ENCODE measurements around the gene ARID3B. TPM values are rescaled to one million over a fixed set of nuclear protein-coding genes. Genes with fewer than 3 reads are reported as not detected.

The ARID3B gene
- total and polyA plus RNA-seq, 2 of the 13 experiments (the other 11 are each of a cell fraction or from before 2014, with no cell fraction given), result 5.3 to 12.8 TPM

DNA sequence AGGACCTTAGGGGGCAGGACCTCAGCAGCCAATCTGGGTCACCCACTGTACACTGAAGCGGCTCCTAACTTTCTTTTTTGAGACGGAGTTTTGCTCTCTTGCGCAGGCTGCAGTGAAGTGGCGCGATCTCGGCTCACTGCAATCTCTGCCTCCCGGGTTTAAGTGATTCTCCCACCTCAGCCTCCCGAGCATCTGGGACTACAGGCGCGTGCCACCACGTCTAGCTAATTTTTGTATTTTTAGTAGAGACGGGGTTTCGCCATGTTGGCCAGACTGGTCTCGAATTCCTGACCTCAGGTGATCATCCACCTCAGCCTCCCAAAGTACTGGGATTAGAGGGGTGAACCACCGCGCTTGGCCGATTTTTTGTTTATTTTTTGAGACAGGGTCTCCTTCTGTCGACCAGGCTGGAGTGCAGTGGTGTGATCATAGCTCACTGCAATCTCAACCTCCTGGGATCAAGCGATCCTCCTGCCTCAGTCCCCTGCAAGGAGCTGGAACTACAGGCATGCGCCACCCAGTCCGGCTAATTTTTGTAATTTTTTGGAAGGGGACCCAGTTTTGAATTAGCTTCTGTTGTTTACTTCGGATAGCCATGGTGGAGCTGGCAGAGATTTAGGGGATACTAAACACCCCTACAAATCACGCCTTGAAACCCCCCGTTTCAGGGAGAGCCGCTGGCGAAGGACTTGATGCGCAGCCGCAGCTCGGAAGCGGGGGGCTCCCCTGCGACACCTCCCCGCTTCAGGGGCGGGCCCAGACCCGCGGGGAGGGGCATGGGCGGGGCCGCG is 73.1 kb downstream of the ARID3B start:
- peak overlapping the region; percentile 90 to 100 (median 94) for H3K4me3 ChIP-seq (replicated peaks in 1 of 3; ENCODE audit: insufficient read depth in 1 of 3, low read depth in 2 of 3, low read length in 3 of 3)
- H3K27me3 ChIP-seq (ENCODE audit: control insufficient read depth in 1 of 2, insufficient read depth in 2 of 2, low read length in 2 of 2), result peaks cover 2 to 35% of the 10 kb centered on the region in 2 experiments; a peak in 4 of 5 replicates
- BruUV-seq (replicated peaks), result no TSS peak
- in situ Hi-C loops (cut with HindIII; ENCODE audit: extremely low pct_ligation_motif_present, low pct_unique_long_range_greater_than_20kb) (no loop called here), intact Hi-C loops (cut with micrococcal nuclease; ENCODE audit: unreplicated experiment) (no loop called here)
- H3K27ac ChIP-seq (ENCODE audit: extremely low read length, insufficient read depth, low read length), result no peak overlapping the region
- peaks cover 29% of the 10 kb centered on the region for H4K20me1 ChIP-seq (ENCODE audit: insufficient read depth, low read length)
- FAIRE-seq (no peak), ATAC-seq (no peak; the same call in 2 of the 3 replicates), DNase-seq (ENCODE audit: low spot score) (no peak)
- peaks cover 34% of the 10 kb centered on the region for H3K79me2 ChIP-seq (ENCODE audit: insufficient read depth, low read length)
- peak overlapping the region; percentile 85 for H3K4me2 ChIP-seq (ENCODE audit: low read depth, low read length)
- peak overlapping the region; percentile 99; the same call in 1 of the 2 replicates for H3K9ac ChIP-seq (ENCODE audit: insufficient read depth, low read depth, low read length)
- H3K4me1 ChIP-seq (ENCODE audit: insufficient read depth, low read length), result peaks cover 36% of the 10 kb centered on the region
- no peak overlapping the region for H2AFZ ChIP-seq (ENCODE audit: low read length)
- ChIA-PET CTCF (ENCODE audit: low intra/inter-chr PET ratio, low total read pairs) (no interaction called here), POLR2A (interaction anchor here (1.3 to 6.9 kb wide), 6 partner anchors 11 to 226 kb away, joined by 3 to 52 read pairs (median 8); partner anchors contain the start of genes ARID3B and UBL7)
- H3K9me3 ChIP-seq (ENCODE audit: low read length), result no peaks in the 10 kb centered on the region
- WGBS (ENCODE audit: low lambda C conversion rate), result 49% methylated on average over 22 of the region's 38 CpGs
- H3K36me3 ChIP-seq (replicated peaks in 1 of 2; ENCODE audit: control insufficient read depth in 1 of 2, insufficient read depth in 2 of 2, low read length in 2 of 2), result peaks cover 0 to 1% of the 10 kb centered on the region in 2 experiments; a peak in 4 of 5 replicates
- TF ChIP-seq DPF2 (CRISPR knock-in tag; IDR thresholded peaks at IDR 0.05; ENCODE audit: borderline replicate concordance, low read depth) (0 out of 2 replicates have a peak, but pooled peaks have one; percentile 18), HDAC6 (IDR thresholded peaks at IDR 0.05; ENCODE audit: low read depth, low read length) (no peak), ZFP37 (CRISPR knock-in tag; IDR thresholded peaks at IDR 0.05; ENCODE audit: borderline replicate concordance) (0 out of 2 replicates have a peak, but pooled peaks have one; percentile 20), AKAP8 (CRISPR knock-in tag; IDR thresholded peaks at IDR 0.05) (peak; percentile 7; the same call in 1 of the 2 replicates), CAMTA2 (CRISPR knock-in tag; IDR thresholded peaks at IDR 0.05; ENCODE audit: borderline replicate concordance) (no peak), FOXA1 (IDR thresholded peaks at IDR 0.05) (no peak), FOXA1 (CRISPR knock-in tag; IDR thresholded peaks at IDR 0.05) (no peak), GTF2F1 (IDR thresholded peaks at IDR 0.05; ENCODE audit: low read length) (no peak), SAP130 (CRISPR knock-in tag; IDR thresholded peaks at IDR 0.05; ENCODE audit: low read depth) (0 out of 2 replicates have a peak, but pooled peaks have one; percentile 61), ZNF607 (CRISPR knock-in tag; IDR thresholded peaks at IDR 0.05; ENCODE audit: borderline replicate concordance) (peak; percentile 34; the same call in 1 of the 2 replicates), ZMAT3 (CRISPR knock-in tag; conservative IDR thresholded peaks at IDR 0.05) (0 out of 2 replicates have a peak, but pooled peaks have one; percentile 16), CHD4 (IDR thresholded peaks at IDR 0.05; ENCODE audit: borderline replicate concordance, low read length) (peak; percentile 12; the same call in 1 of the 2 replicates), ZNF460 (CRISPR knock-in tag; IDR thresholded peaks at IDR 0.05; ENCODE audit: borderline replicate concordance) (peak; percentile 37; the same call in 1 of the 2 replicates), ZNF775 (CRISPR knock-in tag; IDR thresholded peaks at IDR 0.05; ENCODE audit: borderline replicate concordance) (no peak), GATAD2A (CRISPR knock-in tag; IDR thresholded peaks at IDR 0.05) (no peak), POLR2AphosphoS2 (IDR thresholded peaks at IDR 0.05; ENCODE audit: low read depth, low read length) (no peak)
- TF ChIP-seq, protein P1, sequence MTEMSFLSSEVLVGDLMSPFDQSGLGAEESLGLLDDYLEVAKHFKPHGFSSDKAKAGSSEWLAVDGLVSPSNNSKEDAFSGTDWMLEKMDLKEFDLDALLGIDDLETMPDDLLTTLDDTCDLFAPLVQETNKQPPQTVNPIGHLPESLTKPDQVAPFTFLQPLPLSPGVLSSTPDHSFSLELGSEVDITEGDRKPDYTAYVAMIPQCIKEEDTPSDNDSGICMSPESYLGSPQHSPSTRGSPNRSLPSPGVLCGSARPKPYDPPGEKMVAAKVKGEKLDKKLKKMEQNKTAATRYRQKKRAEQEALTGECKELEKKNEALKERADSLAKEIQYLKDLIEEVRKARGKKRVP (CRISPR knock-in tag; IDR thresholded peaks at IDR 0.05), result no peak
- TF ChIP-seq, protein P2, sequence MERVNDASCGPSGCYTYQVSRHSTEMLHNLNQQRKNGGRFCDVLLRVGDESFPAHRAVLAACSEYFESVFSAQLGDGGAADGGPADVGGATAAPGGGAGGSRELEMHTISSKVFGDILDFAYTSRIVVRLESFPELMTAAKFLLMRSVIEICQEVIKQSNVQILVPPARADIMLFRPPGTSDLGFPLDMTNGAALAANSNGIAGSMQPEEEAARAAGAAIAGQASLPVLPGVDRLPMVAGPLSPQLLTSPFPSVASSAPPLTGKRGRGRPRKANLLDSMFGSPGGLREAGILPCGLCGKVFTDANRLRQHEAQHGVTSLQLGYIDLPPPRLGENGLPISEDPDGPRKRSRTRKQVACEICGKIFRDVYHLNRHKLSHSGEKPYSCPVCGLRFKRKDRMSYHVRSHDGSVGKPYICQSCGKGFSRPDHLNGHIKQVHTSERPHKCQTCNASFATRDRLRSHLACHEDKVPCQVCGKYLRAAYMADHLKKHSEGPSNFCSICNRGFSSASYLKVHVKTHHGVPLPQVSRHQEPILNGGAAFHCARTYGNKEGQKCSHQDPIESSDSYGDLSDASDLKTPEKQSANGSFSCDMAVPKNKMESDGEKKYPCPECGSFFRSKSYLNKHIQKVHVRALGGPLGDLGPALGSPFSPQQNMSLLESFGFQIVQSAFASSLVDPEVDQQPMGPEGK (CRISPR knock-in tag; IDR thresholded peaks at IDR 0.05), result peak; percentile 91
- TF ChIP-seq, protein P3, sequence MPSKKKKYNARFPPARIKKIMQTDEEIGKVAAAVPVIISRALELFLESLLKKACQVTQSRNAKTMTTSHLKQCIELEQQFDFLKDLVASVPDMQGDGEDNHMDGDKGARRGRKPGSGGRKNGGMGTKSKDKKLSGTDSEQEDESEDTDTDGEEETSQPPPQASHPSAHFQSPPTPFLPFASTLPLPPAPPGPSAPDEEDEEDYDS (CRISPR knock-in tag; IDR thresholded peaks at IDR 0.05), result peak; percentile 51; the same call in 1 of the 2 replicates
- TF ChIP-seq, protein P4, sequence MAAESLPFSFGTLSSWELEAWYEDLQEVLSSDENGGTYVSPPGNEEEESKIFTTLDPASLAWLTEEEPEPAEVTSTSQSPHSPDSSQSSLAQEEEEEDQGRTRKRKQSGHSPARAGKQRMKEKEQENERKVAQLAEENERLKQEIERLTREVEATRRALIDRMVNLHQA (CRISPR knock-in tag; IDR thresholded peaks at IDR 0.05), result no peak
- TF ChIP-seq, protein P5, sequence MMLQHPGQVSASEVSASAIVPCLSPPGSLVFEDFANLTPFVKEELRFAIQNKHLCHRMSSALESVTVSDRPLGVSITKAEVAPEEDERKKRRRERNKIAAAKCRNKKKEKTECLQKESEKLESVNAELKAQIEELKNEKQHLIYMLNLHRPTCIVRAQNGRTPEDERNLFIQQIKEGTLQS (CRISPR knock-in tag; IDR thresholded peaks at IDR 0.05), result no peak

Measured in HepG2 (cell line).